Measurements from ENCODE around the gene LIMS4.
"Not testable (repeated sequence)": the region's sequence is repeated elsewhere in the genome, so short reads cannot be mapped to it uniquely, and the experiment has no call there.

- TF ChIP-seq CTCF (IDR thresholded peaks at IDR 0.05); POLR2A (IDR thresholded peaks at IDR 0.05; ENCODE audit: low read depth): not testable (repeated sequence)
These were observed 48.2 kb downstream of the LIMS4 start for GRCh38 chr2:110424421-110424820.

All from esophagus muscularis mucosa (tissue), 3 donors.